Measurements from ENCODE around the gene FLYWCH2. TPM values are rescaled to one million over a fixed set of nuclear protein-coding genes. Genes with fewer than 3 reads are reported as not detected.

The FLYWCH2 gene
- total and polyA plus RNA-seq, 2 donors (not counting 3 experiments of a cell fraction or from before 2014, with no cell fraction given) = 18.3 to 34.6 TPM

- Histone ChIP-seq H3K4me3 (replicated peaks in 1 of 3; ENCODE audit: insufficient read depth in 1 of 3, low read depth in 1 of 3, low read length in 3 of 3) (no peak overlapping the region), H3K4me1 (ENCODE audit: control insufficient read depth, extremely low read depth, insufficient read depth, low read length) (no peaks in the 10 kb centered on the region), H4K20me1 (replicated peaks; ENCODE audit: control insufficient read depth, extremely low read depth, insufficient read depth, low read length) (no peaks in the 10 kb centered on the region), H3K9me3 (replicated peaks; ENCODE audit: control insufficient read depth, insufficient read depth, low read length) (no peaks in the 10 kb centered on the region), H3K9ac (replicated peaks; ENCODE audit: extremely low read depth, insufficient read depth, low read length) (no peak overlapping the region), H3K27me3 (ENCODE audit: control insufficient read depth in 2 of 2, insufficient read depth in 2 of 2, low read length in 2 of 2) (no peaks in the 10 kb centered on the region), H3K79me2 (ENCODE audit: control insufficient read depth, insufficient read depth, low read length) (no peaks in the 10 kb centered on the region), H3K4me2 (ENCODE audit: insufficient read depth, low read length) (no peak overlapping the region), H3K27ac (ENCODE audit: insufficient read depth, low read depth, low read length) (no peak overlapping the region), H3K9me1 (replicated peaks; ENCODE audit: control insufficient read depth, extremely low read depth, insufficient read depth, low read length) (no peaks in the 10 kb centered on the region), H3K36me3 (ENCODE audit: control insufficient read depth in 2 of 2, extremely low read depth in 1 of 2, insufficient read depth in 2 of 2, low read length in 2 of 2) (peaks cover 10 to 33% of the 10 kb centered on the region in 2 experiments), H2AFZ (ENCODE audit: low read depth, low read length) (no peak overlapping the region)
- no peak for DNase-seq (ENCODE audit: low read depth, low spot score)
- no TSS peak for BruUV-seq (replicated peaks)
- ChIA-PET POLR2A (no interaction called here), CTCF (interaction anchor here (0.7 to 2.6 kb wide), 3 partner anchors 13 to 101 kb away, joined by 3 to 25 read pairs (median 5); no protein-coding TSS in a partner anchor)
- dilution Hi-C loops (cut with MboI; ENCODE audit: extremely low pct_ligation_motif_present, low sequenced_read_pairs) = no loop called here
- intact Hi-C loops (cut with micrococcal nuclease) = no loop called here
- no peak for TF ChIP-seq MAX (IDR thresholded peaks at IDR 0.05; ENCODE audit: insufficient read depth, insufficient read length)
- TF ChIP-seq EZH2 (IDR thresholded peaks at IDR 0.05; ENCODE audit: borderline replicate concordance, low read depth, low read length, severe bottlenecking) = no peak
- TF ChIP-seq, protein P1, sequence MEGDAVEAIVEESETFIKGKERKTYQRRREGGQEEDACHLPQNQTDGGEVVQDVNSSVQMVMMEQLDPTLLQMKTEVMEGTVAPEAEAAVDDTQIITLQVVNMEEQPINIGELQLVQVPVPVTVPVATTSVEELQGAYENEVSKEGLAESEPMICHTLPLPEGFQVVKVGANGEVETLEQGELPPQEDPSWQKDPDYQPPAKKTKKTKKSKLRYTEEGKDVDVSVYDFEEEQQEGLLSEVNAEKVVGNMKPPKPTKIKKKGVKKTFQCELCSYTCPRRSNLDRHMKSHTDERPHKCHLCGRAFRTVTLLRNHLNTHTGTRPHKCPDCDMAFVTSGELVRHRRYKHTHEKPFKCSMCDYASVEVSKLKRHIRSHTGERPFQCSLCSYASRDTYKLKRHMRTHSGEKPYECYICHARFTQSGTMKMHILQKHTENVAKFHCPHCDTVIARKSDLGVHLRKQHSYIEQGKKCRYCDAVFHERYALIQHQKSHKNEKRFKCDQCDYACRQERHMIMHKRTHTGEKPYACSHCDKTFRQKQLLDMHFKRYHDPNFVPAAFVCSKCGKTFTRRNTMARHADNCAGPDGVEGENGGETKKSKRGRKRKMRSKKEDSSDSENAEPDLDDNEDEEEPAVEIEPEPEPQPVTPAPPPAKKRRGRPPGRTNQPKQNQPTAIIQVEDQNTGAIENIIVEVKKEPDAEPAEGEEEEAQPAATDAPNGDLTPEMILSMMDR (IDR thresholded peaks at IDR 0.05; ENCODE audit: extremely low read depth in 1 of 2, insufficient read depth in 1 of 2, low read depth in 1 of 2, low read length in 2 of 2) = no peak
- TF ChIP-seq MYC (IDR thresholded peaks at IDR 0.05; ENCODE audit: low read depth, low read length) = no peak
- TF ChIP-seq FOS (IDR thresholded peaks at IDR 0.05; ENCODE audit: borderline replicate concordance, insufficient read depth, low read length) = no peak
- no peak for TF ChIP-seq GATA2 (IDR thresholded peaks at IDR 0.05; ENCODE audit: insufficient read depth, insufficient read length, low read depth, low read length)
- no peak for FAIRE-seq
These were observed 57.0 kb downstream of the FLYWCH2 start for GRCh38 chr16:2939968-2940367.

Measured in endothelial cell of umbilical vein (primary cell).